GM12891 (cell line): ENCODE results near the gene KIF4A.
"Not testable (repeated sequence)": the region's sequence is repeated elsewhere in the genome, so short reads cannot be mapped to it uniquely, and the experiment has no call there.

ENCODE experiments used
- DNase-seq: peaks from one replicate; pipeline ENCODE4 v3.0.0; 2011; ENCODE audit warnings: low spot score; ENCODE audit not compliant: insufficient read length
- FAIRE-seq: peaks from 2 replicates; lab custom pipeline; 2011; peaks lifted over from hg19 to GRCh38; lab: Jason Lieb, UNC
- PAX5 ChIP-seq: IDR thresholded peaks from 2 replicates; pipeline ENCODE4 v1.6.1; 2011; ENCODE audit warnings: low read length, moderate library complexity, mild to moderate bottlenecking; ENCODE audit not compliant: insufficient read depth, severe bottlenecking
- POLR2A ChIP-seq: IDR thresholded peaks from 2 replicates; pipeline ENCODE4 v1.6.1; 2011; ENCODE audit warnings: low read depth, low read length, control low read depth
- POLR2AphosphoS5 ChIP-seq: IDR thresholded peaks from 2 replicates; pipeline ENCODE4 v1.6.1; 2011; ENCODE audit warnings: low read depth, low read length, control low read depth
- POU2F2 ChIP-seq: IDR thresholded peaks from 2 replicates; pipeline ENCODE4 v1.6.1; 2011; ENCODE audit warnings: low read depth, mild to moderate bottlenecking, control low read depth, low read length, moderate library complexity
- SPI1 ChIP-seq: IDR thresholded peaks from 2 replicates; pipeline ENCODE4 v1.6.1; 2011; ENCODE audit warnings: low read depth, low read length, control low read depth
- TAF1 ChIP-seq: IDR thresholded peaks from 2 replicates; pipeline ENCODE4 v1.6.1; 2011; ENCODE audit warnings: low read depth, low read length, control low read depth

The KIF4A gene

GRCh38 chrX:70255452-70255851, 34.5 kb upstream of the KIF4A start:
- TF ChIP-seq POU2F2 (no peak), POLR2A (no peak), POLR2AphosphoS5 (no peak), PAX5 (no peak), TAF1 (no peak), SPI1 (no peak)
- DNase-seq (no peak), FAIRE-seq (no peak)

DNA sequence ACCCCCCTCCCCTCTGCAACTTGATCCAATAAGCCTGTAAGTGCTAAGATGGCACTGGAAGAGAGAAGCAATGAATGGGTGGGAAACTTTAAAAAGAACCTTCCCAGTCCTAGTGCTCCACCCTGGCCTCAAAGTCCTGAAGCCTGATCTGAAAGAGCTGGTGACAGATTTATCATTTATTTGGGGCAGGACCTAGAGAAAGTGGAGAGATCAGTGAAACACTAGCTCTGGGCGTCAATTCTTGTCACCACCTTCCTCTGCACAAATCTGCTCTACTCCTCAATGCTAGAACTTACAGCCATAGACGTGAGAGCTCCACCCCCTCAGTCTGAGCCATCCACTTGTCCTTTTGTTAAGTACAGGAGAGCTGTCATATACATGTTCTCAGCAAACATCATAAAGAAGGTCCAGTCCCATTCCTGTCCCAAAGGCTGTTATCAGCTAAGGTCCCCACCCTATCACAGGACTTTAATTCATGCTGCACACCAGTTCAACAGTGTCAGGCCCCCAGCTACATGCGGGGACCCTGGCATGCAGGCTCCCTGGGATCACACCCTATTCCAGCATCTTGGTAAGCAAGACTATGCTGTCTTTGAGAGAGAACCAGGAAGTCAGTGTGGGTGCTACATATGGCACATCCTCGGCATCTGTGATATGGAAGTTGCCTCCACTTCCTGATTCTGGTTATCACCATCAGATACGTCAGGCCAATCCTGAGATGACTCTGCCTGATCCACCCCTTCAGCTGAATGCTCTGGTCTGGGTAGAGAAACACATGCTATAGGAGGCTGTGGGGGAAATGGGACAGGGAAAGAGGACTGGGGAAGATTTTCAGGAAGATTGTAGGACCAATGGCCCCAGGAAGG, 32.2 kb upstream of the KIF4A start:
- FAIRE-seq, result no peak
- TF ChIP-seq PAX5 (no peak), POLR2AphosphoS5 (no peak), POU2F2 (no peak), POLR2A (no peak), SPI1 (no peak), TAF1 (no peak)
- DNase-seq, result no peak

- FAIRE-seq (no peak), DNase-seq (no peak)
- TF ChIP-seq PAX5 (no peak), POLR2A (no peak), TAF1 (no peak)
These were observed 29.8 kb upstream of the KIF4A start, which contains the start of gene P2RY4 for GRCh38 chrX:70260104-70260503. Gene P2RY4 (minus strand): TSS chrX:70260204. CDS start chrX:70259624, 580 bp downstream.

GRCh38 chrX:70262952-70263567, 26.8 kb upstream of the KIF4A start:
- FAIRE-seq, result no peak
- DNase-seq, result no peak
- TF ChIP-seq PAX5, result no peak
- TF ChIP-seq POLR2AphosphoS5, result no peak
- TF ChIP-seq TAF1, result no peak
- TF ChIP-seq POU2F2, result no peak
- TF ChIP-seq SPI1, result no peak
- no peak for TF ChIP-seq POLR2A

DNA sequence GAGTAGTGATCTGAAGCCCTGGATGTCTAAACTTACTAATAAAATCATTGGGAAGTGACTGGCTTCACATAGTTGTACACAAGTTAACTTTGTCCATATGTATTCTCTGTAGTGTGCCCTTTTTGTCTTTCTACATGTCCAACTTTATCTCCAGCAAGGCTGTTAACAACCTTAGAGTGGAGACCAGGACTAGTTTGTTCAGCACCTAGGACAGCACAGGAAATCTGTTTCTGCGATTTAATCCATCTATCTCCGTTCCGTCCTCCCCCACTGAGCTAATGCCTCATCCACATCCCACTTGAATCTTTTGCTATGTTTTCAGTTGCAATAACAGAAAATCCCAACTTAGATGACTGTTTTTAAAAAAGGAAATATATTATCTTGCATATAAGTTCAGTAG, 25.1 kb upstream of the KIF4A start:
- TF ChIP-seq POU2F2 (no peak), PAX5 (no peak), SPI1 (no peak), TAF1 (no peak), POLR2AphosphoS5 (no peak), POLR2A (no peak)
- DNase-seq, result no peak
- no peak for FAIRE-seq

DNA sequence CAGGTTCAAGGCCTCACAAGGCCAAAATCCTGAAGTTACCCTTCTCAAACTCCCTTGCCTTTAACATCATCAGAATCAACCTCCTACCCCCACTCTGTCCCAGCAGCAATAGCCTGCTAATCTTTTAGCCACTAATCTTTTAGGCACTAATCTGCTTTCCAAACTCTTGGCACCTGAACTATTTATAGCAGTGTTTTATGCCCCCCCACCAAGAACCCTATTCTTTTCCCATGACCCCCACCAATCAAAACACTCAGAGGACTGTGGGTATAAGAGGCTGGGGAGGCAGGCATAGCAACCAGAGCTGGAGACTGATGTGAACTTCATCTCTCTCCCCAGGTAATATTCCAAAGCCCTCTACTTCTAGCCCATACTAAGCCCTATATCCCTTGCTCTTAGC, 21.9 kb upstream of the KIF4A start, which contains the start of gene ARR3:
TSS of gene ARR3 (plus strand) at position 301 of the 400 bp plus-strand sequence. CDS start 1,052 bp downstream, outside the sequence.
- DNase-seq (no peak), FAIRE-seq (no peak)
- TF ChIP-seq SPI1 (no peak), TAF1 (no peak), POLR2AphosphoS5 (no peak), POLR2A (no peak), POU2F2 (no peak), PAX5 (no peak)

GRCh38 chrX:70274029-70274428, 15.9 kb upstream of the KIF4A start:
- DNase-seq, FAIRE-seq: not testable (repeated sequence)

DNA sequence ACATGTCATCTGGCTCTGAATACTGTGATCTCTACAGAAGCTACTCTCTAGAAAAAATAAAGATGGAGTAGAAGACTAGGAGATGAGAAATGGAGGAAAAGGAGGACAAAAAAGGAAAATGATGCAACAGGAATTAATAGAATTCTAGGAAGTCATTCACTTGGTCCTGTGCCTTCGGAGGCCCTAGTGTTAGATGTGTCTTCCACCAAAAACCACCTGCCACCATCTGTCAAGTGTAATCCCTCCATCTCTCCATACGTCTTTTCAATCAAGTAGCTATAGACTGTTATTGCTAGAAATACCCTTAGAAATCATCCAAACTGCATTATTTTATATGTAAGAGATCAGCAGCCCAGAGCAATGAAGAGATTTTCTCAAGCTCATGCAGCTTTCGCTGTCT, 10.8 kb upstream of the KIF4A start:
- TF ChIP-seq POLR2AphosphoS5 (no peak), TAF1 (no peak), POLR2A (no peak), POU2F2 (no peak), SPI1 (no peak), PAX5 (no peak)
- FAIRE-seq (no peak), DNase-seq (no peak)

DNA sequence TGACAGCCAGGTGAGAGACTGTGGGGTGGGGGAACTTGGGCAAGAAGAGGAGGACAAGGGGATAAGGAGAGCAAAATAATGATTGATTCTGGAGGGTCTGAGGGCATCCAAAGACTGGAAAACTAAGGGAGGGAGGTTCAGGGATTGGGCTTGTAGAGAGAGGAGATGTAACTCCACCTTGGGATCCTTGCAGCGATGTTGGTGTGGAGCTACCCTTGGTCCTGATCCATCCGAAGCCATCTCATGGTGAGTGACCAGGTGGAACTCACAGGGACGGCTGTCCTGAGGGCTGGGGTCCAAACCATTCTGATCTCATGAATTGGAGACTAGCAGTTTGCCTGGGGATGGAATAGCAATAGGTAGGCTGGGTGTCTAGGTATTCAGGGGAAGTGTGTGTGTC, 9.3 kb upstream of the KIF4A start:
- DNase-seq (no peak), FAIRE-seq (no peak)
- TF ChIP-seq POU2F2 (no peak), POLR2A (no peak), PAX5 (no peak), SPI1 (no peak)

GRCh38 chrX:70281951-70282350, 8.0 kb upstream of the KIF4A start, which contains the start of gene RAB41:
Gene RAB41 (plus strand): TSS chrX:70282172. CDS start chrX:70282218, 46 bp downstream.
- TF ChIP-seq POLR2A (no peak), TAF1 (no peak), POLR2AphosphoS5 (no peak)
- DNase-seq, result no peak
- FAIRE-seq, result no peak
